ENCODE measurements around the gene SPC24.
"Not testable (repeated sequence)": the region's sequence is repeated elsewhere in the genome, so short reads cannot be mapped to it uniquely, and the experiment has no call there.

The SPC24 gene

DNA sequence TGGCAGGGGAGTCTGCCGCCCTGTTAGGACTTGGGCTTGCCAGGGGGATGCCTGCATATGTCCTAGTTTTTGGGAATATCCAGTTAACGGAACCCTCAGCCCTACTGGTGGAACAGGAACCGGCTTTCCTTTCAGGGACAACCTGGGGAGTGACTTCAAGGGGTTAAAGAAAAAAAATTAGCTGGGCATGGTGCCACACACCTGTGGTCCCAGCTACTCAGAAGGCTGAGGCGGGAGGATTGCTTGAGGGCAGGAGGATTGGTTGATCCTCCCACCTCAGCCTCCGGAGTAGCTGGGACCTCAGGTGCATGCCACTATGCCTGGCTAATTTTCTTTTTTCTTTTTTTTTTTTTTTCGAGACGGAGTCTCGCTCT, 43.8 kb downstream of the SPC24 start:
- TF ChIP-seq, protein P1, sequence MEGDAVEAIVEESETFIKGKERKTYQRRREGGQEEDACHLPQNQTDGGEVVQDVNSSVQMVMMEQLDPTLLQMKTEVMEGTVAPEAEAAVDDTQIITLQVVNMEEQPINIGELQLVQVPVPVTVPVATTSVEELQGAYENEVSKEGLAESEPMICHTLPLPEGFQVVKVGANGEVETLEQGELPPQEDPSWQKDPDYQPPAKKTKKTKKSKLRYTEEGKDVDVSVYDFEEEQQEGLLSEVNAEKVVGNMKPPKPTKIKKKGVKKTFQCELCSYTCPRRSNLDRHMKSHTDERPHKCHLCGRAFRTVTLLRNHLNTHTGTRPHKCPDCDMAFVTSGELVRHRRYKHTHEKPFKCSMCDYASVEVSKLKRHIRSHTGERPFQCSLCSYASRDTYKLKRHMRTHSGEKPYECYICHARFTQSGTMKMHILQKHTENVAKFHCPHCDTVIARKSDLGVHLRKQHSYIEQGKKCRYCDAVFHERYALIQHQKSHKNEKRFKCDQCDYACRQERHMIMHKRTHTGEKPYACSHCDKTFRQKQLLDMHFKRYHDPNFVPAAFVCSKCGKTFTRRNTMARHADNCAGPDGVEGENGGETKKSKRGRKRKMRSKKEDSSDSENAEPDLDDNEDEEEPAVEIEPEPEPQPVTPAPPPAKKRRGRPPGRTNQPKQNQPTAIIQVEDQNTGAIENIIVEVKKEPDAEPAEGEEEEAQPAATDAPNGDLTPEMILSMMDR (IDR thresholded peaks at IDR 0.05; ENCODE audit: low read depth, low read length): no peak

GRCh38 chr19:11111117-11111770, 44.3 kb downstream of the SPC24 start:
- no peaks in the 10 kb centered on the region for H3K27me3 ChIP-seq
- H3K4me3 ChIP-seq (ENCODE audit: low read depth, low read length): no peak overlapping the region
- H3K9me3 ChIP-seq: no peaks in the 10 kb centered on the region
- DNase-seq: no peak
- H3K36me3 ChIP-seq: peaks cover 98% of the 10 kb centered on the region
- H3K4me1 ChIP-seq: no peaks in the 10 kb centered on the region
- TF ChIP-seq, protein P1 (IDR thresholded peaks at IDR 0.05; ENCODE audit: low read depth, low read length): no peak

More for the DNA sequence above, 43.8 kb downstream of the SPC24 start:
- H3K9me3 ChIP-seq: no peaks in the 10 kb centered on the region
- no peaks in the 10 kb centered on the region for H3K4me1 ChIP-seq
- peaks cover 98% of the 10 kb centered on the region for H3K36me3 ChIP-seq
- H3K4me3 ChIP-seq (ENCODE audit: low read depth, low read length): no peak overlapping the region
- H3K27me3 ChIP-seq: no peaks in the 10 kb centered on the region
- DNase-seq: no peak

- Histone ChIP-seq H3K36me3 (peaks cover 98% of the 10 kb centered on the region), H3K27me3 (no peaks in the 10 kb centered on the region), H3K4me1 (no peaks in the 10 kb centered on the region), H3K9me3 (no peaks in the 10 kb centered on the region), H3K4me3 (ENCODE audit: low read depth, low read length) (no peak overlapping the region)
- no peak for DNase-seq
- TF ChIP-seq, protein P1 (IDR thresholded peaks at IDR 0.05; ENCODE audit: low read depth, low read length): no peak
Measured at GRCh38 chr19:11108746-11109145, 46.8 kb downstream of the SPC24 start.

GRCh38 chr19:11106477-11106876, 49.1 kb downstream of the SPC24 start:
- TF ChIP-seq, protein P1 (IDR thresholded peaks at IDR 0.05; ENCODE audit: low read depth, low read length): peak; percentile 13; the same call in 1 of the 2 replicates
- Histone ChIP-seq H3K27me3 (no peaks in the 10 kb centered on the region), H3K4me1 (no peaks in the 10 kb centered on the region), H3K9me3 (no peaks in the 10 kb centered on the region), H3K36me3 (peaks cover 98% of the 10 kb centered on the region), H3K4me3 (ENCODE audit: low read depth, low read length) (no peak overlapping the region)
- peak; percentile 68 for DNase-seq

DNA sequence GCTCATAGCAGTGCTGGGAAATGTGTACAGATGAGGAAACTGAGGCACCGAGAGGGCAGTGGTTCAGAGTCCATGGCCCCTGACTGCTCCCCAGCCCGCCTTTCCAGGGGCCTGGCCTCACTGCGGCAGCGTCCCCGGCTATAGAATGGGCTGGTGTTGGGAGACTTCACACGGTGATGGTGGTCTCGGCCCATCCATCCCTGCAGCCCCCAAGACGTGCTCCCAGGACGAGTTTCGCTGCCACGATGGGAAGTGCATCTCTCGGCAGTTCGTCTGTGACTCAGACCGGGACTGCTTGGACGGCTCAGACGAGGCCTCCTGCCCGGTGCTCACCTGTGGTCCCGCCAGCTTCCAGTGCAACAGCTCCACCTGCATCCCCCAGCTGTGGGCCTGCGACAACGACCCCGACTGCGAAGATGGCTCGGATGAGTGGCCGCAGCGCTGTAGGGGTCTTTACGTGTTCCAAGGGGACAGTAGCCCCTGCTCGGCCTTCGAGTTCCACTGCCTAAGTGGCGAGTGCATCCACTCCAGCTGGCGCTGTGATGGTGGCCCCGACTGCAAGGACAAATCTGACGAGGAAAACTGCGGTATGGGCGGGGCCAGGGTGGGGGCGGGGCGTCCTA, 50.5 kb downstream of the SPC24 start:
- Histone ChIP-seq H3K4me3 (ENCODE audit: low read depth, low read length) (no peak overlapping the region), H3K27me3 (no peaks in the 10 kb centered on the region), H3K9me3 (no peaks in the 10 kb centered on the region), H3K36me3 (peaks cover 96% of the 10 kb centered on the region), H3K4me1 (no peaks in the 10 kb centered on the region)
- TF ChIP-seq, protein P1 (IDR thresholded peaks at IDR 0.05; ENCODE audit: low read depth, low read length): no peak
- no peak for DNase-seq

GRCh38 chr19:11103667-11104066, 51.9 kb downstream of the SPC24 start:
- not testable (repeated sequence) for H3K9me3 ChIP-seq
- peaks cover 94% of the 10 kb centered on the region for H3K36me3 ChIP-seq

More at GRCh38 chr19:11103667-11104066, 51.9 kb downstream of the SPC24 start:
- not testable (repeated sequence) for H3K4me3 ChIP-seq (ENCODE audit: low read depth, low read length); H3K27me3 ChIP-seq; DNase-seq; H3K4me1 ChIP-seq

All from BE2C (cell line).